ENCODE data around the gene ABCD4.

The ABCD4 gene

GRCh38 chr14:74302634-74303569 is at the start of gene ABCD4:
Gene ABCD4 (minus strand): TSS chr14:74302934. CDS start chr14:74302912, 22 bp downstream.
- Histone ChIP-seq H3K79me2 (ENCODE audit: control insufficient read depth, insufficient read depth, low read length, unreplicated experiment) (peaks cover 30% of the 10 kb centered on the region), H2AFZ (ENCODE audit: low read length, unreplicated experiment) (peak within 1 kb of the TSS; percentile 96), H3K27ac (ENCODE audit: low read depth, low read length) (peak within 1 kb of the TSS; percentile 48), H3K4me3 (ENCODE audit: low read depth, low read length) (peak within 1 kb of the TSS; percentile 97), H3K27me3 (ENCODE audit: insufficient read depth, low read length) (no peaks in the 10 kb centered on the region), H3K4me1 (ENCODE audit: control insufficient read depth, insufficient read depth, low read length, unreplicated experiment) (peaks cover 4% of the 10 kb centered on the region), H3K36me3 (ENCODE audit: insufficient read depth, low read length) (peaks cover 10% of the 10 kb centered on the region; the same call in 1 of the 2 replicates)

GRCh38 chr14:74350928-74351323 is 48.2 kb upstream of the ABCD4 start:
- Histone ChIP-seq H3K27me3 (ENCODE audit: insufficient read depth, low read length) (peaks cover 44% of the 10 kb centered on the region), H3K36me3 (ENCODE audit: insufficient read depth, low read length) (no peaks in the 10 kb centered on the region), H2AFZ (ENCODE audit: low read length, unreplicated experiment) (no peak overlapping the region), H3K4me3 (ENCODE audit: low read depth, low read length) (no peak overlapping the region), H3K79me2 (ENCODE audit: control insufficient read depth, insufficient read depth, low read length, unreplicated experiment) (no peaks in the 10 kb centered on the region), H3K27ac (ENCODE audit: low read depth, low read length) (no peak overlapping the region), H3K4me1 (ENCODE audit: control insufficient read depth, insufficient read depth, low read length, unreplicated experiment) (no peaks in the 10 kb centered on the region)

GRCh38 chr14:74350211-74350927 is 47.6 kb upstream of the ABCD4 start:
- H3K4me1 ChIP-seq (ENCODE audit: control insufficient read depth, insufficient read depth, low read length, unreplicated experiment) = no peaks in the 10 kb centered on the region
- H3K79me2 ChIP-seq (ENCODE audit: control insufficient read depth, insufficient read depth, low read length, unreplicated experiment) = no peaks in the 10 kb centered on the region
- H3K27ac ChIP-seq (ENCODE audit: low read depth, low read length) = no peak overlapping the region
- H3K36me3 ChIP-seq (ENCODE audit: insufficient read depth, low read length) = no peaks in the 10 kb centered on the region
- H2AFZ ChIP-seq (ENCODE audit: low read length, unreplicated experiment) = no peak overlapping the region
- H3K4me3 ChIP-seq (ENCODE audit: low read depth, low read length) = no peak overlapping the region
- peaks cover 44% of the 10 kb centered on the region for H3K27me3 ChIP-seq (ENCODE audit: insufficient read depth, low read length)

DNA sequence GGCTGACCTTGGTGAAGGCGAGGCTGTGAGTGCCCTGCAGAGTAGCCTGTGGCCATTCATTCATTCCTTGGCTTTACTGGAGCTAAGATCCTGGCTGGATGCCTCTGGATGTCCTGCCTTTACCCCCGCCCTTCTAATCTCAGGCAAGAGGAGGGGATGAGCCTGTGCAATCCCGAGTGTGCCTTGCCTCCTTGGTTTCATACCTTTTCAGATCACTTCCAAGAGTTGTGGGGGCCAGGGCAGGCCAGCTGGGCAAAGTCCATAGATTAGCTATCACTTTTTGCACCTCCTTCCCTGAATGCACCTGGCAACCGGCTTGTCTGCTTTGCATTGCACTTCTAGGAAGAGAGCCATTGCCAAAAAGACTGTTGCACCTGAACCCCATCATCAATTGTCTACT is 47.0 kb upstream of the ABCD4 start:
- Histone ChIP-seq H3K27me3 (ENCODE audit: insufficient read depth, low read length) (peaks cover 44% of the 10 kb centered on the region), H3K4me1 (ENCODE audit: control insufficient read depth, insufficient read depth, low read length, unreplicated experiment) (no peaks in the 10 kb centered on the region), H3K4me3 (ENCODE audit: low read depth, low read length) (no peak overlapping the region), H3K27ac (ENCODE audit: low read depth, low read length) (no peak overlapping the region), H3K36me3 (ENCODE audit: insufficient read depth, low read length) (no peaks in the 10 kb centered on the region), H3K79me2 (ENCODE audit: control insufficient read depth, insufficient read depth, low read length, unreplicated experiment) (no peaks in the 10 kb centered on the region), H2AFZ (ENCODE audit: low read length, unreplicated experiment) (no peak overlapping the region)

DNA sequence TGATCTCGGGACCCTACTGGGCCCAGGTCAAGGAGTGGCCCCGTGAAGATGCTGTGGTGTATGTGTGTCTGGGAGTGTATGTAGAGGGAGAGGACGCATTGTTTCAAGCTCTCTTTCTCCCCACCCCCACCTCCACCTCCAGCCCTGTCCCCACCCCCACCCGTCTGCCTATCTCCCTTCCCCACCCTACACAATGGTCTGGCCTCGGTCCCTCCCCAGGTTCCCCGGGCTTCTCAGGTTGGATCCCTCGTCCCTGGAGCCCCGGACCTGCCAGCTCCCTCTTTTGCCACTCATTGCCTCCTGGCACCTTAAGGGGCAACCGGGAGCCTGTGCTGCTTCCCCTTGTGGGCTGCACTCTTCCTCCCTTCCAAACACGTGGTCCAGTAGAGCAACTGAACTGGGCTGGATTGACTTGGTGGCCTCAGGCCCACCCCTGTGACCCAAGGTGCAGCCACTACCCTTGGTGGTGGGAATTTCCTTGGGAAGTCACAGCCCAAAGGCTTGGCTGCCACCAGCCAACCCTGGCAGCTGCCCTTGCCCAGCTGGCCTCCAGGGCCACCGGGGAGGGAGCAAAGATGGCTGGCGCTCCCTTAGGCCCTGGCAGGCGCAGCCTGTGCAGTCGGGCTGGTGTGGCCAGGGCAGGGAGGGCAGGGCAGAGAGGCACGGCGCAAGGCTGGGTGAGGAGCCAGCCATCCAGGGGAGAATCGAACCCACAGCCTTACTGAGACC is 46.2 kb upstream of the ABCD4 start:
- H3K27me3 ChIP-seq (ENCODE audit: insufficient read depth, low read length) = peaks cover 44% of the 10 kb centered on the region
- H3K79me2 ChIP-seq (ENCODE audit: control insufficient read depth, insufficient read depth, low read length, unreplicated experiment) = no peaks in the 10 kb centered on the region
- H3K4me1 ChIP-seq (ENCODE audit: control insufficient read depth, insufficient read depth, low read length, unreplicated experiment) = no peaks in the 10 kb centered on the region
- no peak overlapping the region for H3K4me3 ChIP-seq (ENCODE audit: low read depth, low read length)
- no peak overlapping the region for H3K27ac ChIP-seq (ENCODE audit: low read depth, low read length)
- H2AFZ ChIP-seq (ENCODE audit: low read length, unreplicated experiment) = no peak overlapping the region
- no peaks in the 10 kb centered on the region for H3K36me3 ChIP-seq (ENCODE audit: insufficient read depth, low read length)

DNA sequence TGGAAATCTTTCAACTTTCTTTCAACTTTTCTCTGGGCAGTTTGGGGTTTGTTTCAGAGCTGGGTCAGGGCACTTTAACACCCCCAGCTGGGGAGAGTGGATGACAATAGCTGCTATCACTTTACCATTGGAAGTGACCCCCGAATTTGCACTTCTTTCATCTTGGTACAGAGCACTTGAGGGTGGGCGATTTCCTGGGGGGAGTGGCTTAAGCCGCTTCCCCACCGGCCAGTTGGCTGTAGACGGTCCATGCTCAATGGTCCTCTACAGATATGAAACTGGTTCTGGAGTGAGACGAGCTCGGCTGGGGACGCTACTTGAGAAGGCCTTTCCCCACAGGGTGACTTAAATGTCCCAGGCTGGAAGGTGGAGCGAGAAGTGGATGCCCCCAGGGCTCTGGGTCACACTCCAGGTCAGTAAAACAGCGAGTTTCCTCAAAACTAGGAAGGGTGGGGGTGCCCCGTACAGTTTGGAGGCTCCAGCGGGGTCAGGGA is 45.6 kb upstream of the ABCD4 start, which contains the start of gene VRTN:
VRTN (plus strand) TSS at position 231 of the 494 bp plus-strand sequence. CDS start 8,313 bp downstream, outside the sequence.
- H3K4me3 ChIP-seq (ENCODE audit: low read depth, low read length) = no peak within 1 kb of the TSS
- H2AFZ ChIP-seq (ENCODE audit: low read length, unreplicated experiment) = no peak within 1 kb of the TSS
- H3K79me2 ChIP-seq (ENCODE audit: control insufficient read depth, insufficient read depth, low read length, unreplicated experiment) = no peaks in the 10 kb centered on the region
- no peaks in the 10 kb centered on the region for H3K4me1 ChIP-seq (ENCODE audit: control insufficient read depth, insufficient read depth, low read length, unreplicated experiment)
- H3K27ac ChIP-seq (ENCODE audit: low read depth, low read length) = no peak within 1 kb of the TSS
- H3K27me3 ChIP-seq (ENCODE audit: insufficient read depth, low read length) = peaks cover 46% of the 10 kb centered on the region
- no peaks in the 10 kb centered on the region for H3K36me3 ChIP-seq (ENCODE audit: insufficient read depth, low read length)

GRCh38 chr14:74347795-74348100 is 45.0 kb upstream of the ABCD4 start:
- H3K79me2 ChIP-seq (ENCODE audit: control insufficient read depth, insufficient read depth, low read length, unreplicated experiment) = no peaks in the 10 kb centered on the region
- H3K27me3 ChIP-seq (ENCODE audit: insufficient read depth, low read length) = peaks cover 47% of the 10 kb centered on the region
- H3K4me1 ChIP-seq (ENCODE audit: control insufficient read depth, insufficient read depth, low read length, unreplicated experiment) = no peaks in the 10 kb centered on the region
- H3K27ac ChIP-seq (ENCODE audit: low read depth, low read length) = no peak overlapping the region
- no peaks in the 10 kb centered on the region for H3K36me3 ChIP-seq (ENCODE audit: insufficient read depth, low read length)
- no peak overlapping the region for H3K4me3 ChIP-seq (ENCODE audit: low read depth, low read length)
- no peak overlapping the region for H2AFZ ChIP-seq (ENCODE audit: low read length, unreplicated experiment)

- H3K4me3 ChIP-seq (ENCODE audit: low read depth, low read length) = no peak overlapping the region
These were observed 44.5 kb upstream of the ABCD4 start for GRCh38 chr14:74347097-74347794.

GRCh38 chr14:74346341-74346740 is 43.6 kb upstream of the ABCD4 start:
- Histone ChIP-seq H3K27me3 (ENCODE audit: insufficient read depth, low read length) (peaks cover 46% of the 10 kb centered on the region), H3K4me1 (ENCODE audit: control insufficient read depth, insufficient read depth, low read length, unreplicated experiment) (no peaks in the 10 kb centered on the region), H3K79me2 (ENCODE audit: control insufficient read depth, insufficient read depth, low read length, unreplicated experiment) (no peaks in the 10 kb centered on the region), H2AFZ (ENCODE audit: low read length, unreplicated experiment) (no peak overlapping the region), H3K27ac (ENCODE audit: low read depth, low read length) (no peak overlapping the region), H3K36me3 (ENCODE audit: insufficient read depth, low read length) (no peaks in the 10 kb centered on the region), H3K4me3 (ENCODE audit: low read depth, low read length) (no peak overlapping the region)

More at GRCh38 chr14:74347097-74347794, 44.5 kb upstream of the ABCD4 start:
- no peaks in the 10 kb centered on the region for H3K79me2 ChIP-seq (ENCODE audit: control insufficient read depth, insufficient read depth, low read length, unreplicated experiment)
- no peak overlapping the region for H2AFZ ChIP-seq (ENCODE audit: low read length, unreplicated experiment)
- no peak overlapping the region for H3K27ac ChIP-seq (ENCODE audit: low read depth, low read length)
- no peaks in the 10 kb centered on the region for H3K4me1 ChIP-seq (ENCODE audit: control insufficient read depth, insufficient read depth, low read length, unreplicated experiment)
- peaks cover 48% of the 10 kb centered on the region for H3K27me3 ChIP-seq (ENCODE audit: insufficient read depth, low read length)
- H3K36me3 ChIP-seq (ENCODE audit: insufficient read depth, low read length) = no peaks in the 10 kb centered on the region

DNA sequence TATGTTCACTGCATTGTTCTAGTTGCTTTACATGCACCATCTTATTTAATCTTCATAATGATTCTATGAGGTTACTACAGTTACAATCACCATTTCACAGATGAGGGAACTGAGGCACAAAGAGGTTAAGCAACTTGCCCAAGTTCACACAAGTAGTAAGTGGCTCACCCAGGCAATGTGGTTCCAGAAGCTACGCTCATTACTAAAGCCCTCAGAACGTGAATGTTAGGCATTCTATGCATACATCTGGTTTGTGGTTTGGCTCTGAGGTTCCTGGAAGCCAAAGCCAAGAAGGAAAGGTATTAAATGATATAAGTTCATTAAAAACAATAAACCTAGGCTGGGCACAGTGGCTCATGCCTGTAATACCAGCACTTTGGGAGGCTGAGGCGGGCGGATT is 31.2 kb upstream of the ABCD4 start:
- H3K4me3 ChIP-seq (ENCODE audit: low read depth, low read length) = no peak overlapping the region
- H3K4me1 ChIP-seq (ENCODE audit: control insufficient read depth, insufficient read depth, low read length, unreplicated experiment) = no peaks in the 10 kb centered on the region
- no peaks in the 10 kb centered on the region for H3K36me3 ChIP-seq (ENCODE audit: insufficient read depth, low read length)
- no peaks in the 10 kb centered on the region for H3K79me2 ChIP-seq (ENCODE audit: control insufficient read depth, insufficient read depth, low read length, unreplicated experiment)
- no peak overlapping the region for H2AFZ ChIP-seq (ENCODE audit: low read length, unreplicated experiment)
- H3K27me3 ChIP-seq (ENCODE audit: insufficient read depth, low read length) = peaks cover 23% of the 10 kb centered on the region
- H3K27ac ChIP-seq (ENCODE audit: low read depth, low read length) = no peak overlapping the region
